Measurements from ENCODE around the gene DCTPP1.

- TF ChIP-seq TBP (optimal IDR thresholded peaks at IDR 0.05; ENCODE audit: low read depth, low read length) (no peak), BDP1 (IDR thresholded peaks at IDR 0.05; ENCODE audit: insufficient read depth, insufficient read length) (no peak), CTCF (IDR thresholded peaks at IDR 0.05 in 2 of 3, conservative IDR thresholded peaks at IDR 0.05 in 1 of 3; ENCODE audit: insufficient read depth in 2 of 3, low read depth in 1 of 3, low read length in 3 of 3) (no peak), E2F5 (CRISPR knock-in tag; IDR thresholded peaks at IDR 0.05) (no peak), NFXL1 (CRISPR knock-in tag; IDR thresholded peaks at IDR 0.05) (no peak), ZNF583 (CRISPR knock-in tag; IDR thresholded peaks at IDR 0.05) (no peak), ATF6 (CRISPR knock-in tag; IDR thresholded peaks at IDR 0.05) (no peak), POLR2A (conservative IDR thresholded peaks at IDR 0.05) (no peak)
Measured at GRCh38 chr16:30407804-30408534, 21.9 kb downstream of the DCTPP1 start.

Data from K562 (cell line).